Prostate gland (tissue), 2 donors: Measurements from ENCODE around the gene KRT7. TPM values are rescaled to one million over a fixed set of nuclear protein-coding genes. Genes with fewer than 3 reads are reported as not detected.

Experiments used
- DNase-seq: peaks from one replicate; pipeline ENCODE4 v3.0.0-alpha.2; 2019; ENCODE audit warnings: low spot score
- H3K27ac ChIP-seq, 2 donors: fragments of 200-600 bp; sonication (generic); 2 replicates each; pipeline ENCODE4 v1.5.1; 2017 to 2019
- H3K27me3 ChIP-seq: fragments of 200-600 bp; sonication (generic); replicated peaks from 2 replicates; pipeline ENCODE4 v1.5.1; 2019; ENCODE audit not compliant: insufficient read depth
- H3K36me3 ChIP-seq, 2 donors: fragments of 200-600 bp; sonication (generic); 1 replicate in 1 of 2; 2 replicates in 1 of 2; pipeline versions ENCODE4 v1.5.1 to v1.8.1; 2017 to 2019
- H3K4me1 ChIP-seq: fragments of 200-600 bp; sonication (generic); replicated peaks from 2 replicates; pipeline ENCODE4 v1.5.1; 2019
- H3K4me3 ChIP-seq, 2 donors: fragments of 200-600 bp; sonication (generic); 2 replicates each; pipeline ENCODE4 v1.5.1; 2017 to 2019
- H3K9me3 ChIP-seq: fragments of 200-600 bp; sonication (generic); 2 replicates; pipeline ENCODE4 v1.5.1; 2017
- POLR2A ChIP-seq: fragments of 450-650 bp; IDR thresholded peaks from one replicate; pipeline ENCODE4 v1.6.1; 2016; ENCODE audit warnings: antibody characterized with exemption, mild to moderate bottlenecking
- POLR2AphosphoS5 ChIP-seq: sonication (generic); formaldehyde crosslinking; IDR thresholded peaks from one replicate; pipeline ENCODE4 v1.6.1; 2017; ENCODE audit warnings: antibody characterized with exemption
- WGBS: methylation state at CpG from one replicate; pipeline ENCODE4 v1.1.5; 2018; 5-methylcytosine and 5-hydroxymethylcytosine counted together
- intact Hi-C: fragments of 100-400 bp; cut with DNase I; formaldehyde crosslinking; loops from one replicate; pipeline ENCODE4 v1.14.2; 2022
- total RNA-seq, 2 donors: library from RNA; depleted of rRNA; stranded (reverse); fragments of >200 nt; gene quantifications; one replicate each; pipeline ENCODE4 v1.1.0, GENCODE V29; 2016
- TF ChIP-seq, protein P1 (sequence below), 4 experiments: fragments of 200-600 bp in 2 of 4; fragments of 450-650 bp in 2 of 4; sonication (generic) in 2 of 4; IDR thresholded peaks; 1 replicate in 3 of 4; 2 replicates in 1 of 4; pipeline ENCODE4 v1.5.1; 2016 to 2019; ENCODE audit warnings: antibody characterized with exemption in 4 of 4, mild to moderate bottlenecking in 2 of 4, moderate library complexity in 2 of 4

KRT7 gene
- total RNA-seq, 2 donors from 2014 or later: 53.1 to 151 TPM

DNA sequence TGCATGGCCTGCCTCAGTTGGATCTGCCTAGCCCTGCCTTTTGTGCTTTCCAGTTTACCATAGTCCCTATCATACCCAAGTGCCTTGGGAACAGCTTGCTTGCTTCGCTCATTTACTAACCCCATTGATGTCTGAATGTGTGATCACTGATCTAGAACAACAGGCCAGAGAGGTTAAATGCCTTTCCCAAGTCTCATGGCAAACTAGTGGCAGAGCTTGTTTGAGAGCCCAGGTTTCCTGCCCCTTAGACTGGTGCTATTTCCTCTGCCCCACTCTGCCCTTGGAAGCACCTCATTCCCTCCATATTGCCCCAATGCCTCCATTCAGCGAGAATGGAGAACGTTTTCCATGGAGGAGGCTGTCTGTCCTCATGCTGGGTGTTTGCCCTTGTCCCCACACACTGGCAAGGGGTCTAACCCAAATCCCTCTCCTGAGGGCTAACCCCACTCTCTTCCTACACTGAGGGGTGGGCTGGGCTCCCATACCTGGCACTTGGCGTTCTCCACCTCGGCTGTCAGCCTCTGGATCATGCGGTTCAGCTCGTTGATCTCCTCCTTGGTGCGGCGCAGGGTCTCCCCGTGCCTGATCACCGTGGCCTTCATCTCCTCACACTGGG lies 19.8 kb downstream of the KRT7 start:
- intact Hi-C loops: no loop called here
- H3K27me3 ChIP-seq: peaks cover 1% of the 10 kb centered on the region
- H3K36me3 ChIP-seq: no peaks in the 10 kb centered on the region
- WGBS: over 99% methylated on average over 11 of the region's 11 CpGs
- DNase-seq: no peak
- TF ChIP-seq POLR2AphosphoS5 (no peak), POLR2A (no peak)
- TF ChIP-seq, protein P1, sequence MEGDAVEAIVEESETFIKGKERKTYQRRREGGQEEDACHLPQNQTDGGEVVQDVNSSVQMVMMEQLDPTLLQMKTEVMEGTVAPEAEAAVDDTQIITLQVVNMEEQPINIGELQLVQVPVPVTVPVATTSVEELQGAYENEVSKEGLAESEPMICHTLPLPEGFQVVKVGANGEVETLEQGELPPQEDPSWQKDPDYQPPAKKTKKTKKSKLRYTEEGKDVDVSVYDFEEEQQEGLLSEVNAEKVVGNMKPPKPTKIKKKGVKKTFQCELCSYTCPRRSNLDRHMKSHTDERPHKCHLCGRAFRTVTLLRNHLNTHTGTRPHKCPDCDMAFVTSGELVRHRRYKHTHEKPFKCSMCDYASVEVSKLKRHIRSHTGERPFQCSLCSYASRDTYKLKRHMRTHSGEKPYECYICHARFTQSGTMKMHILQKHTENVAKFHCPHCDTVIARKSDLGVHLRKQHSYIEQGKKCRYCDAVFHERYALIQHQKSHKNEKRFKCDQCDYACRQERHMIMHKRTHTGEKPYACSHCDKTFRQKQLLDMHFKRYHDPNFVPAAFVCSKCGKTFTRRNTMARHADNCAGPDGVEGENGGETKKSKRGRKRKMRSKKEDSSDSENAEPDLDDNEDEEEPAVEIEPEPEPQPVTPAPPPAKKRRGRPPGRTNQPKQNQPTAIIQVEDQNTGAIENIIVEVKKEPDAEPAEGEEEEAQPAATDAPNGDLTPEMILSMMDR (IDR thresholded peaks at IDR 0.05): no peak
- H3K4me3 ChIP-seq: no peak overlapping the region
- H3K4me1 ChIP-seq: no peaks in the 10 kb centered on the region
- H3K9me3 ChIP-seq: no peaks in the 10 kb centered on the region
- no peak overlapping the region for H3K27ac ChIP-seq

DNA sequence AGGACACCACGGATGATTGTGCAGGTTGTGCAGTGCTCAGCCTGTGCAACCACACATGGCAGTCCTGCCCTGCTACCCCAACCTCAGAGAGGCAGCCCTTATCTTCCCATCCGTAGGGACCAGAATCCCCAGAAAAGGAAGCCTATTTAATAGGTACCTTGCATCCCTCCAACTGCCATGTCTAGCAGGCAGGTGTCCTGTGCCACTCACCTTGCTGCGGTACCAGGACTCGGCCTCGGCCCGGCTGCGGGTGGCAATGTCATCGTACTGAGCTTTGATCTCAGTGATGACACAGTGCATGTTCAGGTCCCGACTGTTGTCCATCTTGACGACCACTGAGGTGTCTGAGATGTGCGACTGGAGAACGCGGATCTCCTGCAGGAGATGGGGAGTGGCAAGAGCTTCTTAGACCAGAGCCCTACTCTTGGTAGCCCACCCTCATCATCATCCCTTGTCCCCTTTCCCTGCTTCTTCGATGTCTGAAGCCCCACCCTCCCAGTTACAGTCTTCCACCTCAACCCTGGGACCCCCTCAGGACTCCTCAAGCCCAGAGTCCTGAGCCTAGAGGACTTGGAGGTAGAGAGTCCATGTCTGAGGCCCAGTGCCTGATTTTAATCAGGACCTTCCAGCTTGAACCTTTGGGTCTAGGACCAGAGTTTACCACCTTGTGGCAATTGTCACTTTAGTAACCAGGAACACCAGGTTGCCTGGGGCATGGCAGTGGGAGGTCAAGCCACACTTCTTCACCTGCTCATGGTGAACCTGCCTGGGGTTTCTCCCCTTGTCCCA lies 20.5 kb downstream of the KRT7 start:
- H3K4me1 ChIP-seq: no peaks in the 10 kb centered on the region

GRCh38 chr12:52254180-52254964 lies 21.3 kb downstream of the KRT7 start:
- no peaks in the 10 kb centered on the region for H3K4me1 ChIP-seq
- no peak overlapping the region for H3K27ac ChIP-seq
- 94% methylated on average over 10 of the region's 10 CpGs for WGBS
- no peak for DNase-seq
- H3K4me3 ChIP-seq: no peak overlapping the region
- no peak for TF ChIP-seq POLR2A
- intact Hi-C loops: no loop called here
- H3K27me3 ChIP-seq: peaks cover 1% of the 10 kb centered on the region
- no peaks in the 10 kb centered on the region for H3K9me3 ChIP-seq
- no peaks in the 10 kb centered on the region for H3K36me3 ChIP-seq

More for the DNA sequence above, 20.5 kb downstream of the KRT7 start:
- Histone ChIP-seq H3K9me3 (no peaks in the 10 kb centered on the region), H3K4me3 (no peak overlapping the region), H3K27ac (no peak overlapping the region), H3K36me3 (no peaks in the 10 kb centered on the region), H3K27me3 (peaks cover 1% of the 10 kb centered on the region)
- intact Hi-C loops: no loop called here
- 91% methylated on average over 14 of the region's 14 CpGs for WGBS
- no peak for TF ChIP-seq POLR2AphosphoS5
- no peak for TF ChIP-seq POLR2A
- TF ChIP-seq, protein P1 (IDR thresholded peaks at IDR 0.05): no peak
- DNase-seq: no peak

- intact Hi-C loops: no loop called here
- H3K9me3 ChIP-seq: no peaks in the 10 kb centered on the region
- peaks cover 1% of the 10 kb centered on the region for H3K27me3 ChIP-seq
- no peak overlapping the region for H3K27ac ChIP-seq
- no peaks in the 10 kb centered on the region for H3K36me3 ChIP-seq
- TF ChIP-seq POLR2A (no peak), POLR2AphosphoS5 (no peak)
- TF ChIP-seq, protein P1 (IDR thresholded peaks at IDR 0.05): no peak
- H3K4me3 ChIP-seq: no peak overlapping the region
- DNase-seq: no peak
- whole genome bisulfite sequencing: 80% methylated on average over 7 of the region's 7 CpGs
- no peaks in the 10 kb centered on the region for H3K4me1 ChIP-seq
These were observed 22.1 kb downstream of the KRT7 start for GRCh38 chr12:52254965-52255751.
